ENCODE data around the gene SSNA1.

The SSNA1 gene

DNA sequence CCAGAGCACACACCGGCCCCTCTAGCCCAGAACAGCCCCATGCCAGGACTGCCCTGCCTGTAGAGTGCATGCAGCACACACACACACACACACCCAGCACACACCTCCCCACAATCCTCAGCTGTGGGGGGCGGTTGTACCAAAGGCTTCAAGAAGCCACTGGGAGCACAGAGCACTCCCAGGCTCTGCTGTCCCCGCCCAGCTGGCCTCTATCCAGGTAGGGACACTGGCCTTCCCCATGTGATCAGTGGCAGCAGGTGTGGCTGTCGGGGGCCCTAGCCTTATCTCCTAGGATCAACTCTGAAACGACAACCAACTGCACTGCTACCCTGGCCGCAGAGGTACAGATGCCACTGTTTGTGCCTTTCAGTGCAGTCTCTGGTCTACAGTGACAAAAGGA lies 2.1 kb upstream of the SSNA1 start:
- Mint-ChIP-seq H3K36me3 (ENCODE audit: insufficient read depth) (peaks cover 27% of the 10 kb centered on the region), H3K9me3 (no peaks in the 10 kb centered on the region)

DNA sequence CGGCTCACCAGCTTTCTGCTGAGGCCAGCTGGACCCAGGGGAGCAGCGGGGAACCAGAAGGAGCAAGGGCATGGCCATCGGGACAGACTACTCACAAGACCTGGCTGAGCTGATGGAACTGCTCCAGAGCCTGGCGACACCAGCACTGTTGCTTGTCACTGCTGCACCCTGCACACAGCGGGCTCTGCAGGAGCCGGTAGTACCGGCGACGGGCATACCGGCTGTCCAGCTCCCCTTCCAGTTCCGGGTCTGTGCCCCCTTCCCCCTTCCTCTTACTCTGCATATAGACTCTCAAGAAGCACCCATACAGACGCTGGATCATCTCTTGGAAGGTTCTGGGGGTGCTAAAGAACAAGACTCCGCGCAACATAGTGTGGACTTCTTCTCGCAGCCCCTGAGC lies 1.1 kb upstream of the SSNA1 start:
- no peak for DNase-seq (ENCODE audit: low spot score in 2 of 2)
- H3K36me3 Mint-ChIP-seq (ENCODE audit: insufficient read depth), result peaks cover 24% of the 10 kb centered on the region
- no peaks in the 10 kb centered on the region for H3K27me3 Mint-ChIP-seq
- peaks cover 27% of the 10 kb centered on the region for H3K4me1 Mint-ChIP-seq
- peak overlapping the region; percentile 93 for H3K27ac Mint-ChIP-seq (ENCODE audit: low read depth)
- no peaks in the 10 kb centered on the region for H3K9me3 Mint-ChIP-seq
- H3K4me3 Mint-ChIP-seq, result peak overlapping the region; percentile 93
- ATAC-seq (replicated peaks; ENCODE audit: extremely low read depth, poor library complexity, severe bottlenecking), result no peak

More for the DNA sequence above, 2.1 kb upstream of the SSNA1 start:
- H3K27ac Mint-ChIP-seq (ENCODE audit: low read depth), result no peak overlapping the region
- H3K27me3 Mint-ChIP-seq, result no peaks in the 10 kb centered on the region
- H3K4me3 Mint-ChIP-seq, result peak overlapping the region; percentile 93
- ATAC-seq (replicated peaks; ENCODE audit: extremely low read depth, poor library complexity, severe bottlenecking), result no peak
- no peak for DNase-seq (ENCODE audit: low spot score in 2 of 2)
- H3K4me1 Mint-ChIP-seq, result peaks cover 27% of the 10 kb centered on the region

DNA sequence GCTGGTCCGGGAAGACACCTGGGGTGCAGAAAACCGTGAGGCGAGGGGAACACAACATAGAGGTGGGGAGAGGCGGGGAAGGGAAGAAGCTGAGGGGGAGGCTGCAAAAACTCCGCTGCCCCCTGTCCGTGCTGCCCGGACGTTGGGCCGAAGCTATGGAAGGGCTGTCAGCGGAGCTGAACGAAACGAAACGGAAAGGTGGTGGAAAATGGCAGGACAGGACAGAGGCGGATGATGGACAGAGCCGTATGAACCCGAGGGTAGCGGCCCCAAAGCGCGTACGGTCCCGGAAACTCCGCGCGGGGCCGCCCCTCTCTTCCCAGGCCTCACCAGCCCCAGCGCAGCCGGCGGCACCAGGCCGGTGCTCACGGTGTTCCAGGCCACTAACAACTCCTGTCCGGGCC lies 388 bp upstream of the SSNA1 start:
- Mint-ChIP-seq H3K4me3 (peak overlapping the region; percentile 93), H3K36me3 (ENCODE audit: insufficient read depth) (peaks cover 23% of the 10 kb centered on the region), H3K4me1 (peaks cover 27% of the 10 kb centered on the region), H3K9me3 (no peaks in the 10 kb centered on the region), H3K27ac (ENCODE audit: low read depth) (peak overlapping the region; percentile 93), H3K27me3 (no peaks in the 10 kb centered on the region)
- DNase-seq (ENCODE audit: low spot score in 2 of 2), result no peak
- peak; percentile 9 for ATAC-seq (replicated peaks; ENCODE audit: extremely low read depth, poor library complexity, severe bottlenecking)

DNA sequence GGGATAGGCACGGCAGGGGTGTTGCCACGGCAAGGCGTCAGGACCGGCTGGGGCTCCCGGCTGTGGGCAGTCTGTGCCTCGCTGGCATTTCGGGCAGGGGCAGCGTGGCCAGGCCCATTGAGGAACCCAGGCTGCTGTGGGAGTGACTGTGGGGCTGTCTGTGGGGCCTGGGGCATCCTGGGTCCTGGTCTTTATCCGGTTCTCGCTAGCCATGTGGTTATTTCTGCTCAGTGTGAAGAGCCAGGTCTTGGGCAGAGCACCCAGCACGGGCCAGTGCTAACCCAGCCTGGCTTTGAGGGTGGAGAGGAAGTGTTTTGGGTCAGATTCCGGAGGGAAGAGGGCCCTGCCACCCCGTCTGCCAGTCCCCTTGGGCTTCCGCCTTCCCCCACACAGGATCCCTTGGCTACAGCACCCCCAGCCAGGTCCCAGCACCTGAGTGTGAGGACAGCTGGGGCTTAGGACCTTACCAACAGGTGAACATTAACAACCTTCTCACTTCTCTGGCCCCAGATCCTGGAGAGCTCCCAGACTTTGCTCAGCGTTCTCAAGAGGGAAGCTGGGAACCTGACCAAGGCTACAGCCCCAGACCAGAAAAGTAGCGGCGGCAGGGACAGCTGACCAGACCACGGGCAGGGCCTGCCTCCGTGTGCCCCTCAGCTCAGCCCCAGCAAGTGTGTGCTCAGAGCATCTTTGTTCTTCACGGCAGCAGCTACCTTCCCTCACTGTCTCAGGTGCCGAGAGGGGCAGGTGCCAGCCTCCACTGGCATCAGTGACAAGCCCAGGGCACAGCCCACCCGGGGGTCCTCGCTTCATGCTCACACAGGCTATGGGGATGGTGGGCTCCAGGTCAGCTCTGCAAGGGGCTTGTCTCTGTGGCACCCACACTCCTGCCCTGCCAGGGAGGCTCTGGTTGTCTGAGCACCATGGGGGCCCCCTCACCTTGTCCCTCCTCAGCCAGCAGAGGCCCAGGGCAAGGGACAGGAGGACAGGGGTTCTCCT lies 1.1 kb downstream of the SSNA1 start:
- no peak for DNase-seq (ENCODE audit: low spot score in 2 of 2)

DNA sequence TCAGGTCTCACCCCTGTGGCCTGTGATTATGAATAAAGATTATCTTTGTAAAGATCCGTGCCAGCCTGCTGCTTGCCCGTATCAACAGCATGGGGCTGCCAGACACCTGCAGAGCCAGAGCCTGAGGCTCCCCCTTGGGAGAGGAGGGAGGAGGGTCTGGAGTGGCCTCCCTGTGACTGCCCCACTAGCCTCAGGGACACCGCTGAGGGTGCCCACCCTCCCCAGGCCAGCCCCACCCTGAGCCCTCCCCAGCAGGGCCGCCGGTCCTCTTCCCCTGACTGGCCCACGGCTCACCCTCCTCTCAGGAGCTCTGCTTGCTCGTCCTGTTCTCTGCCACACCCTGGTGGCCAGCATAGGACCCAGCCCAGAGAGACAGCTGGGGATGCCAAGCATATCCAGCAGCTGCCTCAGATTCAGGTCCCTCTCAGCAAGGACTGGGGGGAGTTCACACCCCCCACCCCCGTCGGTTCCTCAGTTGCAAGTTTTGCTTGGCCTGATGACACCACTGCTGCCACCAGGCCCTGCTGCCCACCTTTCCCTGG lies 1.9 kb downstream of the SSNA1 start:
- Mint-ChIP-seq H3K27me3 (no peaks in the 10 kb centered on the region), H3K4me3 (peak overlapping the region; percentile 63), H3K36me3 (ENCODE audit: insufficient read depth) (peaks cover 20% of the 10 kb centered on the region), H3K9me3 (no peaks in the 10 kb centered on the region), H3K4me1 (peaks cover 18% of the 10 kb centered on the region), H3K27ac (ENCODE audit: low read depth) (peak overlapping the region; percentile 87)
- ATAC-seq (replicated peaks; ENCODE audit: extremely low read depth, poor library complexity, severe bottlenecking), result no peak
- DNase-seq (ENCODE audit: low spot score in 2 of 2), result no peak

More for the DNA sequence above, 1.1 kb downstream of the SSNA1 start:
- peaks cover 20% of the 10 kb centered on the region for H3K4me1 Mint-ChIP-seq
- no peaks in the 10 kb centered on the region for H3K27me3 Mint-ChIP-seq
- H3K27ac Mint-ChIP-seq (ENCODE audit: low read depth), result peak overlapping the region; percentile 93
- ATAC-seq (replicated peaks; ENCODE audit: extremely low read depth, poor library complexity, severe bottlenecking), result no peak
- peak overlapping the region; percentile 93 for H3K4me3 Mint-ChIP-seq
- no peaks in the 10 kb centered on the region for H3K9me3 Mint-ChIP-seq
- peaks cover 20% of the 10 kb centered on the region for H3K36me3 Mint-ChIP-seq (ENCODE audit: insufficient read depth)

DNA sequence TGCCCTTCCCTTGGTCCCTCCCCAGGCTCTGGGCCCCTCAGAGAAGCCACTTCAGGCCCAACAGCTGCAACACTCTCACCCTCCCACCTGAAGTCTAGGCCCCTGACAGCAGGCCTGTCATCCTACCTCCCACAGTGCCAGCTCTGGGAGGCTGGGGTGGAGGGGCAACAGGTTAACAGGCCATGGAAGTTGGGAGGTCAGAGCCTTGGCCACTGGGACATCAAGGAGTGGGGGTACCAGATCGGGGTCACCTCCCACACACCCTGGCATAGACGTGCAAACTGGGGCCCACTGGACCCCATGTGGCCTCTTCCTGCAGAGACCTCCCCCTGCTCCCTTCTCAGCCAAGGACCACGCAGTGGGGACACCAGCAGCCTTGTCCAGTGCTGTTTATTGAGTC lies 2.8 kb downstream of the SSNA1 start:
- Mint-ChIP-seq H3K27ac (ENCODE audit: low read depth) (peak overlapping the region; percentile 87), H3K4me1 (peaks cover 18% of the 10 kb centered on the region), H3K9me3 (no peaks in the 10 kb centered on the region), H3K27me3 (no peaks in the 10 kb centered on the region), H3K4me3 (peak overlapping the region; percentile 63), H3K36me3 (ENCODE audit: insufficient read depth) (peaks cover 20% of the 10 kb centered on the region)
- ATAC-seq (replicated peaks; ENCODE audit: extremely low read depth, poor library complexity, severe bottlenecking) (no peak), DNase-seq (ENCODE audit: low spot score in 2 of 2) (no peak)

DNA sequence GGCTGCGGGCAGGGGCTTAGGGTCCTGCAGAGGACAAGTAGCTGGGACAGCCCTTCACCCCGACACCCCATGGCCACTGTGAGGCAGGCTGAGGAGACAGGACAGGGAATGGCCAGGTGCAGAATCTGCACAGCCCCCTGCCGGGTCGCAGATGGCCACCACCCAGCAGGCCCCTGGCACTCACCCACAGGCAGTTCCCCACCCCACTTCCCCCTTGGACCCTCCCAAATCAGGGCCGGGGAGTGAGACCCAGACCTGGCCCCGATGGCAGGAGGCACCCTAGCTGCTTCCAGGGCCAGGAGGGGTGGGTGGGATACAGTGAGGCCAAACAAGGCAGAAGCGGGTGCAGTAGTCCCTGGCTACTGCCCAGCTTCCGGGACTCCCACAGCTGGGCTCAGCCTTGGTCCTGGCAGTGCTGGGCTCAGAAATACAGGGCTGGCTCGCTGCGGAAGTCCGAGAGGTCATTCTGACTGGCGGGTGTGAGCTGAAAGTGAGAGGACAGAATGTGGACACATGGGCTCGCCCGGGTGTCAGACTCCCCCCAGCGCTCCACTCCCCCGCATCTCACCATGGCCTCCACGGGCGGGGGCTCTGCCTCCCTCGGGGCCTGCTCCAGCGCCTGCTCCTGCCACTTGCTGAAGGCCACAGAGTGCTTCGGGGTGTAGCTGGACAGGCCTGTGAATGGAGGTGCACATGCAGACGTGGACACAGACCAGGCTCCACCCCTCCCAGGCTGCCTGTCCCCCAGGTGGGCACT lies 3.4 kb downstream of the SSNA1 start:
- Mint-ChIP-seq H3K27me3 (no peaks in the 10 kb centered on the region), H3K4me3 (no peak overlapping the region), H3K27ac (ENCODE audit: low read depth) (no peak overlapping the region), H3K9me3 (no peaks in the 10 kb centered on the region), H3K4me1 (peaks cover 18% of the 10 kb centered on the region), H3K36me3 (ENCODE audit: insufficient read depth) (peaks cover 20% of the 10 kb centered on the region)
- ATAC-seq (replicated peaks; ENCODE audit: extremely low read depth, poor library complexity, severe bottlenecking) (no peak), DNase-seq (ENCODE audit: low spot score in 2 of 2) (no peak)

DNA sequence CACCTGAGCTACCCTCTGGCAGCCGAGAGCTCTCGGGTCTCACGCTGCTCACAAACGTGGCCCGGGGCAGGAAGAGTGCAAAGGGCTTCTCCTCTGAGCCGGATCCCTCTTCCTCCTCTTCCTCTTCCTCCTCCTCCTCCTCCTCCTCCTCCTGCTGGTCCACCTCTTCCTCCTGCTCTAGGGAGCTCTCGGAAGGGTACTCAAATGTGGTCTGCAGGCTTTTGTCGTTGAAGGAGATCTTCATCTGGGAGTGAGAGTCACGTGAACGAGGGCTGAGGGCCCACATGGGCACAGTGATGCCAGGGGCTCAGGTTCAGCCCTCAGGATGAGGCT lies 3.9 kb downstream of the SSNA1 start:
- Mint-ChIP-seq H3K27me3 (no peaks in the 10 kb centered on the region), H3K4me1 (peaks cover 13% of the 10 kb centered on the region), H3K27ac (ENCODE audit: low read depth) (no peak overlapping the region), H3K4me3 (no peak overlapping the region), H3K36me3 (ENCODE audit: insufficient read depth) (peaks cover 19% of the 10 kb centered on the region), H3K9me3 (no peaks in the 10 kb centered on the region)
- ATAC-seq (replicated peaks; ENCODE audit: extremely low read depth, poor library complexity, severe bottlenecking) (no peak), DNase-seq (ENCODE audit: low spot score in 2 of 2) (no peak)

DNA sequence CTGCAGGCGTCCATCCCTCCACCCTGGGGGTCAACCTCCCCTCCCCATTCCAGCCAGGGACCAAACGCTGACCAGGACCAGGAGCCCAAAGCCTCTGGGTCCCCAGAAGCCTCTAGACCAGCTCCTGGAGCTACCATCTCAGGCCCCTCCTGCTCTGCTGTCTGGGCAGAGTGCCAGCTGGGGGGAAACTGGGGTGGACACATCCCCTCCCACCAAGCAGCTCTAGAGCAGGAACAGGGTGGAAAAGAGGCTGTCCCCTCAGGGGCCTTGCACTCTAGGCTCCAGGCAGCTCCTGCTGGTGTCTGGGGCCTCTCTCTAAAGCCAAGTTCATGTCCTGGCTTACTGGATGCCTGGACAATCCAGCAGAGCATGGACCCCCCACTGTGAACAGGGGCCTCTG lies 4.4 kb downstream of the SSNA1 start:
- ATAC-seq (replicated peaks; ENCODE audit: extremely low read depth, poor library complexity, severe bottlenecking) (no peak), DNase-seq (ENCODE audit: low spot score in 2 of 2) (no peak)
- H3K4me1 Mint-ChIP-seq, result peaks cover 9% of the 10 kb centered on the region
- no peaks in the 10 kb centered on the region for H3K9me3 Mint-ChIP-seq
- H3K27me3 Mint-ChIP-seq, result no peaks in the 10 kb centered on the region
- H3K4me3 Mint-ChIP-seq, result no peak overlapping the region
- H3K36me3 Mint-ChIP-seq (ENCODE audit: insufficient read depth), result peaks cover 15% of the 10 kb centered on the region
- no peak overlapping the region for H3K27ac Mint-ChIP-seq (ENCODE audit: low read depth)

DNA sequence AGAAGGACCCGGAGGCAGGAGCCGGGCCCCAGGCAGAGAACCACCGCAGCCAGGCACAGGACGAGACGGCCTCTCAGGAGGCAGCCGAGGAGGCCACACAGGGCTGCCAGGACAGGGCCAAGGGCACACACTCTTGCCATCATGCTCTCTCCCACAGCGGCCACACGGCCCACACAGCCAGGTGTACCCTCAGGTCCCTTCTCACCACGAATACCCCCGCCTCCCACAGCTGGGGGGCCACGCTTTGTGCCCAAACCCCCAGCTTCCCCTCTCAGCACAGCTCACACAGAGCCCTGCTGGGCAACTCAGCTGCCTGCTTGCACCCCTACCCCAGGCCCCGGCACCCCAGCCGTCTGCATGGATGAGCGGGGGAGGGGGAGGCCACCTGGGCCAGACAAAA lies 5.3 kb downstream of the SSNA1 start:
- Mint-ChIP-seq H3K4me1 (peaks cover 9% of the 10 kb centered on the region), H3K36me3 (ENCODE audit: insufficient read depth) (peaks cover 8% of the 10 kb centered on the region), H3K27ac (ENCODE audit: low read depth) (no peak overlapping the region), H3K9me3 (no peaks in the 10 kb centered on the region), H3K4me3 (no peak overlapping the region), H3K27me3 (no peaks in the 10 kb centered on the region)
- ATAC-seq (replicated peaks; ENCODE audit: extremely low read depth, poor library complexity, severe bottlenecking) (no peak), DNase-seq (ENCODE audit: low spot score in 2 of 2) (no peak)

DNA sequence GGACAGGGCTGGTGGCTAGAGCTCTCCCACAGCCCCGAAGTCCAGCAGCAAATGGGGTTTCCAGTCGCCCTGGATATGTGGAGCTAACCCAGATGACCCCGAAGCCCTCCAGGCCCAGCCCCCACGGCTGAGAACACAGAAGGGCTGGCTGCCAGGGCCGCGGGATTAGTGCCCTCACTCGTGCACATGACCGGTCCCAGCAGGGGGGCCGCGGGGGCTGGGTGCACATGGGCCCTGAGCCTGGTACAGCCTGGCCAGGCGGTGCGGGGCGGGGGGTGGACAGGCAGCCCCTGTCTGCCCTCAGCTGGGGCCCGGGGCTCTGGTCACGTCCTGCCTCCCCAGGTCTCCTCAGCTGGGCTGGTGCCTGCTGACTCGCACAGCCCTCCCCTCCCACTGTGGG lies 5.9 kb downstream of the SSNA1 start:
- no peak overlapping the region for H3K27ac Mint-ChIP-seq (ENCODE audit: low read depth)
- peaks cover 4% of the 10 kb centered on the region for H3K36me3 Mint-ChIP-seq (ENCODE audit: insufficient read depth)
- H3K4me1 Mint-ChIP-seq, result peaks cover 3% of the 10 kb centered on the region
- H3K9me3 Mint-ChIP-seq, result no peaks in the 10 kb centered on the region
- ATAC-seq (replicated peaks; ENCODE audit: extremely low read depth, poor library complexity, severe bottlenecking) (no peak), DNase-seq (ENCODE audit: low spot score in 2 of 2) (no peak)
- no peaks in the 10 kb centered on the region for H3K27me3 Mint-ChIP-seq
- no peak overlapping the region for H3K4me3 Mint-ChIP-seq

DNA sequence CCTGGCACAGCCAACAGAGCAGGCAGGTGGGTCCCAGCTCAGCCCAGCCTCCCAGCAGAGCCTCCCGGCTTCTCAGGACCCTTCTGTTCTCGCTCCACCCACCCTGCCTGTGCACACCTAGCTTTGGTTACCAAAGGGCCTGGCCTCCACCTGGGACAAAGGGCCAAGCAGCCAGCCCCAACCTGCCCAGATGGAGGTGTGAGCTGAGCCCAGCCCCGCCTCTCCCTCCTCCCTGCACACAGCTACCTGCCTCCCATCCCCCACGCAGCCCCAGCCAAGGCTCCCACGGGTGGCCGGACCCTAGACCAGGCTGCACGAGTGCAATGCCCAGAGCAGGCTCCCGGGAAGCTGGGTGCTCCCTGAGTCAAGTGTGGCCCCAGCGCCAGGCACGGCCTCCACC lies 6.4 kb downstream of the SSNA1 start:
- no peak for ATAC-seq (replicated peaks; ENCODE audit: extremely low read depth, poor library complexity, severe bottlenecking)
- no peak overlapping the region for H3K4me3 Mint-ChIP-seq
- DNase-seq (ENCODE audit: low spot score in 2 of 2), result no peak
- H3K27ac Mint-ChIP-seq (ENCODE audit: low read depth), result no peak overlapping the region
- H3K4me1 Mint-ChIP-seq, result no peaks in the 10 kb centered on the region
- peaks cover 5% of the 10 kb centered on the region for H3K36me3 Mint-ChIP-seq (ENCODE audit: insufficient read depth)
- H3K9me3 Mint-ChIP-seq, result no peaks in the 10 kb centered on the region
- no peaks in the 10 kb centered on the region for H3K27me3 Mint-ChIP-seq

All from central memory CD8-positive, alpha-beta T cell (primary cell).